GM18499 (cell line): Measurements from ENCODE around the gene EIF4E.
"Not testable (repeated sequence)": the region's sequence is repeated elsewhere in the genome, so short reads cannot be mapped to it uniquely, and the experiment has no call there.

Experiments
- ATAC-seq: cut with Tn5 transposase; IDR thresholded peaks from one replicate; pipeline ENCODE4 v1.9.1; 2021; ENCODE audit warnings: moderate number of reproducible peaks; ENCODE audit not compliant: insufficient read depth, unreplicated experiment

The EIF4E gene

DNA sequence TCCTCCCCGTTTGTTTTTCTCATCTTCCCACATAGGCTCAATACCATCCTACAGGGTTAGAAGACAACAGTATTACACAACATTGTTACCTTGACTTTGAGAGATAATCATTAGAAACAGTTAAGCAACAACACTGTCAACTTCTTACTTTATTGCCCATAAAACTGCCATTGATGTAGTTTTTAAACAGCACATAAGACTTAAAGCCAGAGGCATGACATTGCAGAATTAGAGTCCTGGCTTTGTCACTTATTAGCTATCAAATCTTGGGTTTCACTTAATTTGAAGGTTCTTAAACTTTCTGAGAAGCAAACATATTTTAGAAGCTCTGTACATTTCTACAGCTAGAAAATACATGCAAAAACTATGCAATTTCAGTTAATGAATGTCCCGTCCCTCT is 41.8 kb downstream of the EIF4E start:
- ATAC-seq, result no peak

DNA sequence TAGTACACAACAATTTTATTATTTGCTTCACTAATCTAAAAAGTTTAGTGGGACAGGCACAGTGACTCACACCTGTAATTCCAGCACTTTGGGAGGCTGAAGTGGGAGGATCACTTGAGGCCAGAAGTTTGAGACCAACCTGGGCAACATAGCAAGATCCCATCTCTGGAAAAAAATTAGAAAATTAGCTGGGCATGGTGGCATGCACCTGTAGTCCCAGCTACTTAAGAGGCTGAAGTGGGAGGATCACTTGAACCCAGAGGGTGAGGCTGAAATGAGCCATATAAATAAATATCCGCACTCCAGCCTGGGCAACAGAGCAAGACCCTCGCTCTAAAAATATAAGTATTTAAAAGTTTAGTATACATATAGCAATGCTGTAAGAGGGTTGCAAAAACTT is 42.6 kb downstream of the EIF4E start:
- ATAC-seq, result not testable (repeated sequence)

DNA sequence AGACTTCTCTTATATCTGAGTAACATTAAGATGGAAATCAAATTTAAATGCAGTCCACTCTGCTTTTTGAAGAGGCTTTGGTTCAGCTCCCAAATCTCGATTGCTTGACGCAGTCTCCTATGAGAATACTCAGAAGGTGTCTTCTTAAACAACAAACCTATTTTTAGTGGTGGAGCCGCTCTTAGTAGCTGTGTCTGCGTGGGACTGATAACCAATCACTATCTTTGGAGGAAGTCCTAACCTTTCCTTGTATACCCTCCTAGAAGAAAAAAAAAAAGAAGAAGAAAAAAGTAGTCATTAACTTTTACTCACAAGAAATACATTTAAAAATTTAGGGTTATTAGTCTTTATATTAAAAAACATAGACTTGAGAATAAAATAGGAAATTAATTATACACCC is 48.0 kb downstream of the EIF4E start:
- not testable (repeated sequence) for ATAC-seq

DNA sequence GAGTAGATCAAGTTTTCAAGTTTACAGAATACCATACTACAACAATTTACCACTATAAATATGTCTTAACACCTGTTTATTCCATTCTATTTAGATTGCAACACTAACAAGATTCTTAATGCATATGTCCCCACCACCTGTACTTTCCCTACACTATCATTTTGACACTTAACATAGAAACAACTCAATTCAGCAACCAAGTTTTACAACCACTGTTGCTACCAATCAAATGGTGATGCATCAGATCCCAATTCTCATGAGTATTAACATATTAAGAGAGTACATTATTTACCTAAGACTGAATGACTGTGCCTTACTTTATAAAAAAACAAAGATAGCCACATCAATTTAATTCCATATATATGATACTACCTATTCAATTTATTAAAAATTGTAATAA is 49.4 kb downstream of the EIF4E start:
- ATAC-seq, result no peak

DNA sequence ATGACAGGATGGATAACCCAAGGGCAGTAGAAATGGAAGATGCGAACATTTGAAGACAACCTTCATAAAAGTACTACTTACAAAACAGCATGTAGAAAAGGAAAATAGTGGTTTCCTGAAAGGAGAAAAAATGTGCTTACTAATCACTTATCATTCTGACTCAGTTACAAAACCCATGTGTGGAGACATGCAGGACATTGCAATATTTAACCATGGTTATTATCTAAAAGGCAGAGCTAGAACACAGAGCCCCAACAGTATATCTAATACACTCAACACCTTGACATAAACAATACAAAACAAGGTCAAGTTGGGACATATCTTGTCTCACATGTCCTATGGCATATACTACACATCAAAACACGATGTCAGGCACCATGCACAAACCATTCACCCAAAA is 55.9 kb downstream of the EIF4E start:
- ATAC-seq, result no peak

DNA sequence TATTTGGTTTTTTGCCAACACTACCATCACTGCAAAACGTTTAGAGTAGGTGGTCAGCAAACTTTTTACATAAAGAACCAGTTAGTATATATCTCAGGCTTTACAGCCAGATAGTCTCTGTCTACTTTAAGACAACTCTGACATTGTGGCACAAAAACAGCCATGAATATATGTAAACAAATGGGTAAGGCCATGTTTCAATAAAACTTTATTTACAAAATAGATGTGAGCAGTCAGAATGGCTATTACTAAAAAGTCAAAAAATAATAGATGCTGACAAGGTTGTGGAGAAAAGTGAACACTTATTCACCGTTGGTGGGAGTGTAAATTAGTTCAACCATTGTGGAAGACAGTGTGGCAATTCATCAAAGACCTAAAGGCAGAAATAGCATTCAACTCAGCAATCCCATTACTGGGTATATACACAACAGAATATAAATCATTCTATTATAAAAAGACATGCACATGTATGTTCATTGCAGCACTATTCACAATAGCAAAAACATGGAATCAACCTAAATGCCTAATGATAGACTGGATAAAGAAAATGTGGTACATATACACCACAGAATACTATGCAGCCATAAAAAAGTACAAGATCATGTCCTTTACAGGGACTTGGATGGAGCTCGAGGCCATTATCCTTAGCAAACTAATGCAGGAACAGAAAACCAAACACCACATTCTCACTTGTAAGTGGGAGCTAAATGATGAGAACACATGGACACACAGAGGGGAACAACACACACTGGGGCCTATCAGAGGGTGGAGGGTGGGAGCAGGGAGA is 56.6 kb downstream of the EIF4E start:
- not testable (repeated sequence) for ATAC-seq

DNA sequence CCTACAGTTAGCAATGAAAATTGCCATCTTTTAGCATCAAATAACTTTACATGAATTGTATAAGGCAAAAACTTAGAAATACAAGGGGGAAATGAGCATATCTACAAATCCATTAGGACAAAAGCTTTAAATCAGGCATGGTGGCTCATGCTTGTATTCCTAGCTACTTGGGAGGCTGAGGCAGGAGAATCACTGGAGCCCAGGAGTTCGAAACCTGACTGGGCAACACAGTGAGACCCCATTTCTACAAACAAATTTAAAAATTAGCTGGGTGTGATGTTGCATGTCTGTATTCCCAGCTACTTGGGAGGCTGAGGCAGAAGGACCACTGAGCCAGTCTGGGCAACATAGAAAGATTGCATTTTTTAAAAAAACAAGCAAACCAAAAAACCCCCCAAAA is 61.3 kb downstream of the EIF4E start:
- no peak for ATAC-seq

DNA sequence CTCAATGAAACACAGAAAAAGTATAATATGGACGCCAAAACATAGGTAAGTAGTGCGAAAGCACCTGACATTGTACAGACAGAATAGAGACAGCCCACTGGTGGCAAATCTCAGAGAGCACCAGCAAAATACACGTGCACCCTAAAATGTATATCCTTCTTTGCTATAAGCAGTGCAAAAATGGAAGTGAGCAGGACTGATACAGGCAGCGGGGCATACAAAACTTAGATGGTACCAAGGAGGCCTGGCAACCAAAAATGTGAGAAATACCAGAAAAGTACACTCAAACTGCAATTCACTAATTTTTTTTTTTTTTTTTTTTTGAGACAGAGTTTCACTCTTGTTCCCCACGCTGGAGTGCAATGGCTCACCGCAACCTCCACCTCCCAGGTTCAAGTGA is 63.9 kb downstream of the EIF4E start:
- no peak for ATAC-seq

DNA sequence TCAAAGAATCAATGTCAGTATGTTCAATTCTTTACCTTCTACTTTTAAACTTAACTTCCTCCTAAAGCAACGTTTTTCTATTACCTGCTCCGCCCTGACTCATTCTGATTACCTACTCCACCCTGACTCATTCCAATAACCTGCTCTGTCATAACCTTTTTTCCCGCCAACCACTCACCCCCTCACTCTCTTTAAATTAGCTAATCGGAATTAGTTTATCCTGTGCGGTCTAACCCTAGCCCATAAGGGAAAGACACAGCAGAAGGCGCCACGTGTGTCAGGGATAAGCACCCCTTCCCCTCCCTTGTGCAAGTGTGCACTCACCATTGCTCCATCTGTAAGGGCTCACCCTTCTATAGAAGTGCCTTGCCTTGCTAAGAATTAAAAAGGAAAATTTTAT is 64.4 kb downstream of the EIF4E start:
- no peak for ATAC-seq

DNA sequence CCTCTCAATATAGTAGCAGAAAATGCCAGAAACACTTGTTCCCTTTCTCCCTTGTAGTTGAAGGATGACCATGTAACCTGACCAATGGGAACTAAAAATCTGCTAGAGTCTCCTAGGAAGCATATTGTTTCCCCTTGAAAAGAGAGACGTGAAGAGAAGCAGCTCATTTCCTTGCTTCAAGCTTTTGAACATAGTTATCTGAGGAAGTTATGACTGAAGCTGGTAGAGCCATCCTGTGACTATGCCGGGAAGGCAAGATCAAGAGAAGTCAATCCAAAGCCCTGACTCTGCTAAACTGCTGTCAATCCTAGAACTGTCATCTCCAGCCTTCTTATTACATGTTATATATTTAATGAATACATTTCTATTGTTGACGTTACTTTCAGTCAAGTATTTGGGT is 66.6 kb downstream of the EIF4E start:
- no peak for ATAC-seq

DNA sequence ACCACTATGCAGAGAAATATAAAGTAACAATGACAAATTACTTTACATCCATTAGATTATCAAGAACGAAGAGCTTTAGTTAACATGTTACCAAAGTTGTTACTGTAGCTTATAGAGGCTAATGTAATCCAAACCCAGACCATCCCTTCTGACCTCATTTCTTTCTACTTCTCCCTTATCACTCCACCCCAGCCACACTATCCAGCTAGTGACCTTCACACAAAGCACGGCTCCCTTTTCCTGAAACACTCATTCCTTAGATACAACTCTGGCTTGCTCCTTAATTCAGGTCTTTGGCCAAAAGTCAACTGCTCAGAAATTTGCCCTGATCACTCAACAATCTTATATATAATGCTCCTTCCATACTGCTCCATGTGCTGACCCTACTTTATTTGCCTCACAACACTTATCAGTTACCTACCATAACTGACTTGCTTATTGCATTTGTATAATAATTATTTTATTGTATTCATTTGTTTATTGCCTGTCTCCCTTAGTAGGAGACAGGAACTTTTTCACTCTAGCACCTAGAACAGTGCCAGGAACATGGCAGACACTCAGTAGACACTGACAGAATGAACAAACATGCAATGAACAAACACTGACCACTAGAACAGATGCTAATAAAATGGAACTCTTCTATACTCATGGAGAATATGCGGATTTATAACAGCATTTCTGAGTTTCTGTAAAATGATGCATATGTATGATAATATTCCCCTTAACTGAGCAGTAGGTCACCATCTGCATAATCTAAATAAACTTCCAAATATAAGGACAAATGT is 67.6 kb downstream of the EIF4E start:
- ATAC-seq, result no peak

DNA sequence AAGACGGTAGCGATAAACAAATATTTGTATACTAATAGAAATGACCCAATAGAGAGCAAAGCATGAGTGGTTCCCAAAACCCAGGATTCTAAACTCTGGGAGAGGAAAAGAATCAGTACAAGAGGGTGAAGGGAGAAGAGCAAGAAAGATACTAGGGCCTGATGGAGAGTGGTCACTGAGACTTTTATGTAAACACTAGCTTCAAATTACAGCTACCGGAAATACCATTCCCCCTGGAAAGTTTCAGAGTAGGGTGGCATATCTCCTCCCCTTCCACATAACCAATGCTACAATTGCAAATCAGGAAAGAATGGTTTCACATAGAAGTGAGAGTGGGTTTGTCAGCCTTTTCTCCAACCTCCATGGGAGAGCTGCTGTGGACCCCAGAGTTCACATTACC is 77.1 kb downstream of the EIF4E start:
- ATAC-seq, result no peak

DNA sequence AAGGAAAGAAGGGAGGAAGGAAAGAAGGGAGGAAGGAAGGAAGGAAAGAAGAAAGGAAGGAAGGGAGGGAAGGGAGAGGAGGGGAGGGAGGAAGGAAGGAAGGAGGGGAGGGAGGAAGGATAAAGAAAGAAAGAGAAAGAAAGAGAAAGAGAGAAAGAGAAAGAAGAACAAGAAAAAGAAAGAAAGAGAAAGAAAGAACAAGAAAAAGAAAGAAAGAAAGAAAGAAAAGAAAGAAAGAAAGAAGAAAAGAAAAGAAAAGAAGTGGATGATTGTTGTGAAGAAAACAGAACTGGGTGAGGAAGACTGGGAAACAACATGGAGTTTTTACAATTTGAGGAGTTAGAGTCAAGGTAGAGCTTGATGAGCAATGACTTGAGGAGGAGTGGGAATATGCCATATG is 78.0 kb downstream of the EIF4E start:
- no peak for ATAC-seq

DNA sequence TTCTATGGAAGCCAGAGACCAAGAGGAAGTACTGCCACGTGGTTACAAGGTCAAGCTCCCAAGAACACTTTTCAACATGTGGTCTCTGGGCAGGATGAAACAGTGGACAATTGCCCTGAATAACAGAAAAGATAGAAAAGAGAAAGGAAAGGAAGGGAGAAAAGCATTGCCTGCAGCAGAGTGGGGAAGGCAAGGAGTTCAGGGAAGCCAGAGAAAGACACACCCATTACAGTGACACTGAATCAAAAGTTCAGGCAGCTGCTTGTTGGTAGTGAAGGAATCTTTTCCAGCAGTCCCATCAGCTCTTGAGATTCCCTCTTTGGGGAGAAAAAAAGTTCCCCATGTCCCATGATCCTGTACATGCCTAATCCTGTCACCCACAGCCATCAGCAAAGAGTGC is 80.5 kb downstream of the EIF4E start:
- no peak for ATAC-seq

DNA sequence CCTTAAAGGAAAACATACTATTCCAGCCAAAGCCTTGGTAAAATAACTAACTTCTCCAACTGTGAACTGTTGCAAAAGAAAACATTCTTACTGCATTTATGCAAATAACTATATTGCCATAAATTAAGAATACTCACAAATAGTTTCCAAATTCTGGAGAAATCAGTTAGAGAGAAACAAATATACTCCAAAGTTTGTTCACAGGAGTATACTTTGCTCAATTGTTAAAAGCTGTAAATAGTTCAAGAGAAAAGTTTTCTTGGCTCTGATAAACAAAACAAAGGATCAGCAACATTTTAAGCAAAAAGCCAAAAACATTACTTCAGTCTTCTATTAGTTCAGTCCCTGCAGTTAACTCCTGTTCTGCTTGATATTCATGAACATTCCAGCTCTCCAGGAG is 83.0 kb downstream of the EIF4E start:
- ATAC-seq, result no peak

DNA sequence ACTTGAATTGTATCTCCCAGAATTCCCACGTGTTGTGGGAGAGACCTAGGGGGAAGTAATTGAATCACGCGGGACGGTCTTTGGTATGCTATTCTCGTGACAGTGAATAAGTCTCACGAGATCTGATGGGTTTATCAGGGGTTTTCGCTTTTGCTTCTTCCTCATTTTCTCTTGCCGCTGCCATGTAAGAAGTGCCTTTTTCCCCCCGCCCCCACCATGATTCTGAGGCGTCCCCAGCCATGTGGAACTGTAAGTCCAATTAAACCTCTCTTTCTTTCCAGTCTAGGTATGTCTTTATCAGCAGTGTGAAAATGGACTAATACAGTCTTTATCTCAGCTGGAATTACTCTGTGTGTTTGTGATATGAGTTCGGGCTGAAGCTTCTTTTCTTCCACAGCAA is 86.0 kb downstream of the EIF4E start:
- not testable (repeated sequence) for ATAC-seq

DNA sequence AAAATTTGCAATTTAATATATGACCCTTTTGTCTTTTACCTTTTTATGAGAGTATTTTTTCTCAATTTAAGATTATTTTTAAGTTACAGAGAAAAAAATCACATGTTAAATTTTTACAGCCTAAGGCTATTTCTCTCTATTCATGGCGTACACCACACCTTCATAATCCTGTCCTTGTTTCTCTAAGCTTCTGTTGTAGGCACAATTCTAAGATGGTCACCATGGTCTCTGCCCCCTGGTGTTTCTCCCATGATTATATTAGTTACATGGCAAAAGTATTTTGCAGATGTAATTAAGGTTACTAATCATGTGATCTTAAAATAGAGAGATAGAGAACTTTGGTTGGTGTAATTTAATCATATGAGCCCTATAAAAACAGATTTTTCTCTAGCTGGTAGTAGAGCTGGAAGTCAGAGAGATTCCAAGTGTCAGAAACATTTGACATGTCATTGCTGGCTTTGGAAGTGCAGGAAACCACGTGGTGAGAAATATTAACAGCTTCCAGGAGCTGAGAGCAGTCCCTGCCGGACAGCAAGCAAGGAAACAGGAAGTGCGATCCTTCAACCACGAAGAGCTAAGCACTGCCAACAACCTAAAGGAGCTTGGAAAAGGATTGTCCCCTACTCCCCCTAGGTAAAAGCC is 89.8 kb downstream of the EIF4E start:
- no peak for ATAC-seq

DNA sequence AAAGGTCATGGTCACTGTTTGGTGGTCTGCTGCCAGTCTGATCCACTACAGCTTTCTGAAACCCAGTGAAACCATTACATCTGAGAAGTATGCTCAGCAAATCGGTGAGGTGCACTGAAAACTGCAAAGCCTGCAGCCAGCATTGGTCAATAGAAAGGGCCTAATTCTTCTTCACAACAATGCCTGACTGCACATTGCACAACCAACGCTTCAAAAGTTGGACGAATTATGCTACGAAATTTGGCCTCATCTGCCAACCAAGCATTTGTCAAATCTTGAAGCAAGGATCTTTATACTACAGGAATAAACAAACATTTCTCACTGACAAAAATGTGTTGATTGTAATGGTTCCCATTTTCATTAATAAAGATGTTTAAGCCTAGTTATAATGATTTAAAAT is 90.4 kb downstream of the EIF4E start:
- no peak for ATAC-seq

DNA sequence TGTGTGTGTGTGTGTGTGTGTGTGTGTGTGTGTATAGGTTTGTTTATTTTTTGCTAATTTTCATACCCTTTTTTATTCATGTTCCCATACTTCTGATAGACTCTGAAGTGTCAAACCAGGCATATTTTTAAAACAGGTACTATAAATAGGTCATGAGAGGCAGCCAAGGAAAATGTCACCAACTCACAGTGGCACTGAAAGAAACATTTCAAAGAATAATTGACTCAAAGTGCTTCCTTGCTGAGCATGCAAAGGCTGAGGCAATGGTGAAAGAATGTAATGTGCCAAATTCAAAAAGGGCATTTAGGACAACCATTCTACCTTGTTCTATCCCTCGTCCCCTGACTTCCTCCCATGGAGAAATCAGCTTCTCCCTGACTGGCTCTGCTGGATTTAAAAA is 95.5 kb downstream of the EIF4E start:
- ATAC-seq, result no peak

DNA sequence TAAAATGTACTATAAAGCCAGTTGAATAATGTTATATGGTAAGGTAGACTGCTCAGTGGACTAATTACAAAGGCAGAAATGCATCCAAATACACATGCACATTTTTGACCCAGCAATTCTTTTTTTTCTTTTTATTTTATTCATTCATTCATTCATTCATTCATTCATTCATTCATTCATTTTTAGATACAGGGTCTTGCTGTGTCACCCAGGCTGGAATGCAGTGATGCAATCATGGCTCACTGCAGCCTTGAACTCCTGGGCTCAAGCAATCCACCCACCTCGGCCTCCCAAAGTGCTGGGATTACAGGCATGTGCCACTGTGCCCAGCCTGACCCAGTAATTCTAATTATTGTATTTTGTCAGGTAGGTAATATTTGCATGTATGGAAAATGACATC is 97.9 kb downstream of the EIF4E start:
- not testable (repeated sequence) for ATAC-seq
